Measurements from ENCODE around the gene FAM47A. TPM values are rescaled to one million over a fixed set of nuclear protein-coding genes. Genes with fewer than 3 reads are reported as not detected.

FAM47A gene
- total RNA-seq, result not detected in 2 replicates

DNA sequence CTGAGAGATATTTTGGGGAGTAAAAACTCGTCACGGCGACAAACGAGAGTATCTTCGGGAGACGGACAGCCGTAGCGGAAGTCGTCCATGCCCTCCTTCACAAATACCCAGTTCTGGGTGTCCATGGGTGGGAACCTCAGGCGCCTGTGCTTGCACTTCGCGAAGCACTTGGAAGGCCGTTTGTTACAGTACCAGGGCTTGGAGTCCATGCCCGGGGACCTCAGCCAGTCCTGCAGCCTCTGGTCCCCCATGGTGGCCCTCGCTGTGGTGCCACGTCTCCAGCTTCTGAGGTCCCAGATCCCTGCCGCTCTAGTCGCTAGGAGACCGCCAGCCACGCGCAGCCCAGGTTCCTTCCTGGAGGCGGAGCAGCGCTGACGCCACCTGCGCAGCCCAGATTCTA lies at the start of gene FAM47A:
FAM47A (minus strand) TSS at position 287 of the 400 bp plus-strand sequence; CDS start at position 251, 36 bp downstream.
- DNase-seq (ENCODE audit: extremely low read depth, low read depth, low spot score), result no peak

DNA sequence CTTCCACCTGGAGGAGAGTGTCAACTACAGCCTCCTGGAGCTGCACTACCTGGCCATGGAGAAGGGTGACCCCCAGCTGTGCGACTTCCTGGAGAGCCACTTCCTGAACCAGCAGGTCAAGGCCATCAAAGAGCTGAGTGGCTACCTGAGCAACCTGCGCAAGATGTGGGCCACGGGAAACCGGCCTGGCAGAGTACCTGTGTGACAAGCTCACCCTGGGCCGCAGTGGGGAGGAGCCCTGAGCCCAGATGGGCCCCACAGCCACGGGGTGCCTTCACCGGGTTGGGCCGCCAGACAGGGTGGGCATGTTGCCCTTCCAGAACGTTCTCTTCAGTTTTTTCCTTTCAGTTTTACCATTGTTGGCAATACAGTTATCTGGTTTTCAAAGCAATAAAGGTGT lies 15.2 kb upstream of the FAM47A start:
- DNase-seq (ENCODE audit: extremely low read depth, low read depth, low spot score), result no peak

DNA sequence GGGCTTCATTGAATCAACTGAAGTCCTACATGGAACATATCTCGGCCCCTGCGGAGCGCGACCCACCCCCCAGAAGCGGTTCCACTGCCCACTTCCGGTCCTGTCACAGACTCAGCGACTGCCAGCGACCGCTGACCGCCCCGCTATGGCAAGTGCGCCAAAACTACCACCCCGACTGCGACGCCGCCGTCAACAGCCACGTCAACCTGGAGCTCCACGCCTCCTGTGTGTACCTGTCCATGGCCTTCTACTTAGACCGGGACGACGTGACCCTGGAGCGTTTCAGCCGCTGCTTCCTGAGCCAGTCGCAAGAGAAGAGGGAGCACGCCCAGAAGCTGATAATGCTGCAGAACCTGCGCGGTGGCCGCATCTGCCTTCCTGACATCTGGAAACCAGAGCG lies 14.8 kb upstream of the FAM47A start:
- DNase-seq (ENCODE audit: extremely low read depth, low read depth, low spot score), result no peak

DNA sequence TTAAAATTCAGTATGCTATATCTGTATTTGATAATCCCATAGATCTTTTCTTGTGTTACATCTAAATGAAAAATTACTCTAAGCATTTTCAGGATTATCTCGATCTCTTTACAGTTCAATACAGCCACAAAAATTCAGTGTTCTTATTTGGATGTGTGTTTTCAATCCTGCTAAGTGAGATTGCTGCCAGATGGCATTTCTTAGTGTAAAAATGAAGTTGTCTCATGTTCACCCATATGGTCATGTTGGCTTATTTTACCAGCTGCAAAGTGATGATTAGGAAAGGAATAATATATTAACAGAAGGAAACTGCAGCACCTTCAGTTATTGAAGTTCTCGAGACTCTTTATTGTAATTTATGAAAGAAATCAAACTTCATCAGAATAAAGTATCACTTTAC lies 12.1 kb upstream of the FAM47A start:
- DNase-seq (ENCODE audit: extremely low read depth, low read depth, low spot score), result no peak

DNA sequence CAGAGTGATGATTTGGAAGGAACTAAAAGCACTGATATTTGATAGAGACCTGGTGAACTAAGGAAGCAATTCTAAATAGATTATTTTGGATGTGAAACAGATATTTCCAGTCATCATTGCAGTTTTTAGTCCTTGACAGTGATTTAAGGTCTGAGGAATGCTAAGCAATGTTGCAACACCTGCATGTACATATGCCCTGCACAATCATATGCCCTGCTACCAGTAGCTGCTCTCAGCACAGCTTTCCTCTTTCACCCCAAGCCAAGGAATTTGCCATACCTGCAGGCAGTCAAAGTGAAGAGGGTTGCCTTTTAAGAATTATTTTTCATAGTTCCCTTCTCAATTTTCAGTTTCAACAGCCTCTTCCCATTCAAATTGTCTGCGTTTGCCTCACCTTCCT lies 8.7 kb upstream of the FAM47A start:
- DNase-seq (ENCODE audit: extremely low read depth, low read depth, low spot score), result no peak

DNA sequence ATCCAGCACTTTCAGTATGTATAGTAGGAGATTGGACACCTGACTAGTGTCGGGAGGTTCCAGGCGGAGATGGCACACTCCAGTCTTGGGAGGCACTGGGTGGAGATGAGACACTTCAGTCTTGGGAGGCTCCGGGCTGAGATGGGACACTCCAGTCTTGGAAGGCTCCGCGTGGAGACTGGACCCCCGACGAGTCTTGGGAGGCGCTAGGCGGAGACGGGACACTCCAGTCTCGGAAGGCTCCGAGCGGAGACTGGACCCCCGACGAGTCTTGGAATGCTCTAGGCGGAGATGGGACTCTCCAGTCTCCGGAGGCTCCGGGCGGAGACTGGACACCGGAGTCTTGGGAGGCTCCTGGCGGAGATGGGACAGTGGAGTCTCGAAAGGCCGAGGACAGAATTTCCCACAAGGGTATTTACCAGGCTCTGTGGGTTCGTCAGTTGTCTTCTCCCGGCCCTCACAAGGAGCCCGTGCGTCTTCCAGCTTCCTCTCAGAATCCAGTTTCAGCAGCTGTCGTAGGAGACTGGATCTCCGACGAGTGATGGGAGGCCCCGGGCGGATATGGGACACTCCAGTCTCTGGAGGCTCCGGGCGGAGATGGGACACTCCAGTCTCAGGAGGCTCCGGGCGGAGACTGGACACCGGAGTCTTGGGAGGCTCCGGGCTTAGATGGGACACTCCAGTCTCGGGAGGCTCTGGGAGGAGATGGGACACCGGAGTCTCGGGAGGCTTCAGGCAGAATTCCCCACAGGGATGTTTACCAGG lies 952 bp downstream of the FAM47A start:
- no peak for DNase-seq (ENCODE audit: extremely low read depth, low read depth, low spot score)

DNA sequence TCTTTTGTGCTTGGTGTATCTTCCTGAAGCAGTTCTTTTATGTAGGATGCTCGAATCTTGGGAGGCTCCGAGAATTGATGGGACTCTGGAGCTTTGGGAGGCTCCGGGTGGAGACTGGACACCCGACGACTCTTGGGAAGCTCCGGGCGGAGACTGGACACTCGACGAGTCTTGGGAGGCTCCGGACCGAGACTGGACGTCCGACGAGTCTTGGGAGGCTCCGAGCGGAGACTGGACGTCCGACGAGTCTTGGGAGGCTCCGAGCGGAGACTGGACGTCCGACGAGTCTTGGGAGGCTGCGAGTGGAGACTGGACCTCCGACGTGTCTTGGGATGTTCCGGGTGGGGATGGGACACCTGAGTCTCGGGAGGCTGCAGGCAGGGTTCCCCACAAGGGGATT lies 1.6 kb downstream of the FAM47A start:
- no peak for DNase-seq (ENCODE audit: extremely low read depth, low read depth, low spot score)

DNA sequence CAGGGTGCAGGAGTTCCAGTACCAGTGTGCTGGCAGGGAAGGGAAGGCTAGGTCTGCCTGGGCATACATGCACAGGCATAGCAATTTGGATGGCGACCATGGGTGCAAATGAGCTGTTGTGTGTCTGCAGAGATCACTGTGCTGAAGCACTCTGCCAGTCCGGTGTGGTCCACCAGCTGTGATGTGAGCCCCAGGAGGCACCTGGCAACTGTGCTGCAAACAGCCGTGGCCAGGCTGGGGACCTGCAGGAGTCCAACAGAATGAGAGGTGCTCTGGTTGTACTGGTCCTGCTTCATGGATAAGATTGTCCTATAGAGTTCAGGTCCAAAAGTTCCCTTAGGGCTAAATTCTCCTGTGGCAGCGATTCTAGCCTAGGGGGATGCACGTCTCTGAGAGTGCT lies 6.1 kb downstream of the FAM47A start:
- DNase-seq (ENCODE audit: extremely low read depth, low read depth, low spot score), result no peak

DNA sequence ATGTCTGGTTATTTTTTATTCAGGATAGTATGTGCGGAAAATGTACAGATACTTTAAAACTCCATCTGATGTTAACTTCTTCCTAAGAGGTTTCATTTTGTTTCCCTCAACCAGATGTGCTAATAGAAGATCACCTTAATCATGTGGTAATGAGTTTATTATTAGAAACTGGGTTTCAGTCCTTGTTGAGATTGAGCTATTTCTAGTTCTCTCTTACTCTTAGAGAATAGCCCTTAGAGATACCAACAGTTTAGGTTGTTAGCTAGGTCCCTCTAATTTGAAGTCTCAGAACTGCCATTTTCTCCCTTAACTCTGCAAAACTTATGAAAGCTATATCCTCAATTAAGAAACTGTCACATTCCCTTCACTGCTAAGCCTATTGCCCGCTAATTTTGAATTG lies 13.0 kb downstream of the FAM47A start:
- DNase-seq (ENCODE audit: extremely low read depth, low read depth, low spot score), result no peak

DNA sequence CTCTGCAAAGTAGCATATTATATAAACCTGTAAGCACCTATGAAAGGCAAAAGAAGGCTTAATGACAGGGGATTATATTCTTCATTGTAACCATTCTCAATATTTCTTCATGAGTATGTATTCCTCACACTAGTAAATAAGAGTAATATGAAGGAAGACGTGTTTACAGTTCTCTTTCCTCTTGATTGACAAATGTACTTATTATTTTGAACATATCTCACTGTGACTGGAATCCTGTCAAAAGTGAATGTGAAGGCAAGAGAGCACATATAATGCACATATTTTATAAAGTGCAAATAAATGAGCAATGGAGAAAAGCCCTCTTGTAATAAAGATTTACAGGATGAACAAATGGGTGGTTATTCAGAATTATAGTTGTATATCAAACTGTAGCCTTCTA lies 19.7 kb downstream of the FAM47A start:
- DNase-seq (ENCODE audit: extremely low read depth, low read depth, low spot score), result no peak
